ENCODE measurements around the gene PREX1.

Gene PREX1

DNA sequence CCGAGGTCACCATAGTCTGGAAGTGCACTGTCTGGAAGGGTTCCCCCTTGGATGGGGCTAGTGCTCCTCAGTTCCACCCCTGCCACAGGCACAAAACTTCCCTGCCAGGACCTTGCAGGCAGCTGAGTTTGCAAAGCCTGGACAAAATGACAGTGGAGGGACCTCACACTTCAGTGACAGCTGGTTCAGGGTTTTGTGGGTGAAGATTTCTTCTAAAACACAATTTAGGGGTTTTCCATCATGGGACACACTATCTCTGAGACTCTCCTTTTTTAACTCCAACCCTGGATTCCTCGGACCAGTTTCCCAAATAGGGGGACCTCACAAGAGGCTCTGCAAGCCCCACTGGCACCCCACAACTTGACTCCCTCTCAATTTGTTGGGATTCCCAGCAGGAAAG lies 33.6 kb upstream of the PREX1 start:
- no peak overlapping the region for H3K27ac ChIP-seq (ENCODE audit: low read depth, low read length)
- peaks cover under 1% of the 10 kb centered on the region; the same call in 1 of the 2 replicates for H3K4me1 ChIP-seq (ENCODE audit: control insufficient read depth, insufficient read depth, low read length)
- H3K4me3 ChIP-seq (ENCODE audit: low read depth, low read length), result no peak overlapping the region

GRCh38 chr20:48858075-48858790 lies 30.4 kb upstream of the PREX1 start:
- Histone ChIP-seq H3K9ac (ENCODE audit: low read length) (peak overlapping the region; percentile 34), H3K4me1 (ENCODE audit: control insufficient read depth, insufficient read depth, low read length) (peaks cover 10% of the 10 kb centered on the region; the same call in 1 of the 2 replicates), H3K36me3 (ENCODE audit: control insufficient read depth, insufficient read depth, low read length) (no peaks in the 10 kb centered on the region), H3K27ac (ENCODE audit: low read depth, low read length) (no peak overlapping the region; the same call in 1 of the 2 replicates), H3K9me3 (ENCODE audit: control insufficient read depth, insufficient read depth, low read depth, low read length) (no peaks in the 10 kb centered on the region), H3K4me3 (ENCODE audit: low read depth, low read length) (no peak overlapping the region), H3K27me3 (ENCODE audit: control insufficient read depth, insufficient read depth, low read length) (no peaks in the 10 kb centered on the region)

More for the DNA sequence above, 33.6 kb upstream of the PREX1 start:
- Histone ChIP-seq H3K36me3 (ENCODE audit: control insufficient read depth, insufficient read depth, low read length) (no peaks in the 10 kb centered on the region), H3K27me3 (ENCODE audit: control insufficient read depth, insufficient read depth, low read length) (no peaks in the 10 kb centered on the region), H3K9me3 (ENCODE audit: control insufficient read depth, insufficient read depth, low read depth, low read length) (no peaks in the 10 kb centered on the region), H3K9ac (ENCODE audit: low read length) (no peak overlapping the region)

GRCh38 chr20:48856130-48856529 lies 28.3 kb upstream of the PREX1 start:
- peaks cover 10% of the 10 kb centered on the region; the same call in 1 of the 2 replicates for H3K4me1 ChIP-seq (ENCODE audit: control insufficient read depth, insufficient read depth, low read length)
- H3K9me3 ChIP-seq (ENCODE audit: control insufficient read depth, insufficient read depth, low read depth, low read length), result no peaks in the 10 kb centered on the region
- no peak overlapping the region for H3K4me3 ChIP-seq (ENCODE audit: low read depth, low read length)
- no peak overlapping the region for H3K27ac ChIP-seq (ENCODE audit: low read depth, low read length)
- no peak overlapping the region for H3K9ac ChIP-seq (ENCODE audit: low read length)
- H3K27me3 ChIP-seq (ENCODE audit: control insufficient read depth, insufficient read depth, low read length), result no peaks in the 10 kb centered on the region
- H3K36me3 ChIP-seq (ENCODE audit: control insufficient read depth, insufficient read depth, low read length), result no peaks in the 10 kb centered on the region

- Histone ChIP-seq H3K4me1 (ENCODE audit: control insufficient read depth, insufficient read depth, low read length) (peaks cover 10% of the 10 kb centered on the region; the same call in 1 of the 2 replicates), H3K36me3 (ENCODE audit: control insufficient read depth, insufficient read depth, low read length) (no peaks in the 10 kb centered on the region), H3K9me3 (ENCODE audit: control insufficient read depth, insufficient read depth, low read depth, low read length) (no peaks in the 10 kb centered on the region), H3K27me3 (ENCODE audit: control insufficient read depth, insufficient read depth, low read length) (no peaks in the 10 kb centered on the region), H3K9ac (ENCODE audit: low read length) (no peak overlapping the region), H3K27ac (ENCODE audit: low read depth, low read length) (no peak overlapping the region), H3K4me3 (ENCODE audit: low read depth, low read length) (no peak overlapping the region)
Observed at GRCh38 chr20:48855046-48855445, 27.2 kb upstream of the PREX1 start.

- Histone ChIP-seq H3K9ac (ENCODE audit: low read length) (no peak overlapping the region), H3K27ac (ENCODE audit: low read depth, low read length) (no peak overlapping the region), H3K36me3 (ENCODE audit: control insufficient read depth, insufficient read depth, low read length) (no peaks in the 10 kb centered on the region), H3K4me1 (ENCODE audit: control insufficient read depth, insufficient read depth, low read length) (peaks cover 10% of the 10 kb centered on the region; the same call in 1 of the 2 replicates), H3K9me3 (ENCODE audit: control insufficient read depth, insufficient read depth, low read depth, low read length) (no peaks in the 10 kb centered on the region), H3K27me3 (ENCODE audit: control insufficient read depth, insufficient read depth, low read length) (no peaks in the 10 kb centered on the region), H3K4me3 (ENCODE audit: low read depth, low read length) (no peak overlapping the region)
Observed at GRCh38 chr20:48852609-48853008, 24.8 kb upstream of the PREX1 start.

GRCh38 chr20:48851579-48851978 lies 23.8 kb upstream of the PREX1 start:
- H3K9ac ChIP-seq (ENCODE audit: low read length), result no peak overlapping the region
- H3K4me3 ChIP-seq (ENCODE audit: low read depth, low read length), result no peak overlapping the region
- no peaks in the 10 kb centered on the region for H3K36me3 ChIP-seq (ENCODE audit: control insufficient read depth, insufficient read depth, low read length)
- no peaks in the 10 kb centered on the region for H3K9me3 ChIP-seq (ENCODE audit: control insufficient read depth, insufficient read depth, low read depth, low read length)
- peaks cover 15% of the 10 kb centered on the region for H3K4me1 ChIP-seq (ENCODE audit: control insufficient read depth, insufficient read depth, low read length)
- H3K27me3 ChIP-seq (ENCODE audit: control insufficient read depth, insufficient read depth, low read length), result no peaks in the 10 kb centered on the region
- H3K27ac ChIP-seq (ENCODE audit: low read depth, low read length), result no peak overlapping the region

GRCh38 chr20:48850977-48851299 lies 23.1 kb upstream of the PREX1 start:
- H3K27ac ChIP-seq (ENCODE audit: low read depth, low read length), result no peak overlapping the region
- H3K9me3 ChIP-seq (ENCODE audit: control insufficient read depth, insufficient read depth, low read depth, low read length), result no peaks in the 10 kb centered on the region
- no peaks in the 10 kb centered on the region for H3K27me3 ChIP-seq (ENCODE audit: control insufficient read depth, insufficient read depth, low read length)
- peaks cover 13% of the 10 kb centered on the region for H3K4me1 ChIP-seq (ENCODE audit: control insufficient read depth, insufficient read depth, low read length)
- H3K36me3 ChIP-seq (ENCODE audit: control insufficient read depth, insufficient read depth, low read length), result no peaks in the 10 kb centered on the region
- no peak overlapping the region for H3K4me3 ChIP-seq (ENCODE audit: low read depth, low read length)
- no peak overlapping the region for H3K9ac ChIP-seq (ENCODE audit: low read length)

- Histone ChIP-seq H3K4me3 (ENCODE audit: low read depth, low read length) (no peak overlapping the region), H3K27me3 (ENCODE audit: control insufficient read depth, insufficient read depth, low read length) (no peaks in the 10 kb centered on the region), H3K27ac (ENCODE audit: low read depth, low read length) (no peak overlapping the region)
Observed at GRCh38 chr20:48850257-48850976, 22.6 kb upstream of the PREX1 start.

DNA sequence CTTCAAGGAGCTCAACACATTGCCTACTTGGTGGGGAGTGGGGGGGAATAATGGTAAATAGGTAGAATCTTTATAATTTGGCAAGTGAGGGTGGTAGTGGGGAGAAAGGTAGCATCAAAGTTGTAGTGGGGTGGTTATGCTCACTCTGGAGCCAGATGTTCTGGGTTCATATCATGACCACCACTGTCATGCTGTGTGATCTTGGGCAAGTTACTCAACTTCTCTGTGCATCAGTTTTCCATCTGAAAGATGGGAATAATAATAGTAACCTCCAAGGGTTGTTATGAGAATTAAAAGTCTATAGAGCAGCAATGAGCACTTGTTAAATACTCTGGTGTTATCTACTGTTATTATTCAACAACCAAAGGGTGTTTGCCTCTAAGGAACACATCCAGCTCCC lies 22.0 kb upstream of the PREX1 start:
- H3K36me3 ChIP-seq (ENCODE audit: control insufficient read depth, insufficient read depth, low read length), result no peaks in the 10 kb centered on the region
- peaks cover 13% of the 10 kb centered on the region for H3K4me1 ChIP-seq (ENCODE audit: control insufficient read depth, insufficient read depth, low read length)
- H3K27ac ChIP-seq (ENCODE audit: low read depth, low read length), result no peak overlapping the region
- no peaks in the 10 kb centered on the region for H3K9me3 ChIP-seq (ENCODE audit: control insufficient read depth, insufficient read depth, low read depth, low read length)
- H3K27me3 ChIP-seq (ENCODE audit: control insufficient read depth, insufficient read depth, low read length), result no peaks in the 10 kb centered on the region
- H3K4me3 ChIP-seq (ENCODE audit: low read depth, low read length), result no peak overlapping the region
- H3K9ac ChIP-seq (ENCODE audit: low read length), result no peak overlapping the region

More at GRCh38 chr20:48850257-48850976, 22.6 kb upstream of the PREX1 start:
- H3K9ac ChIP-seq (ENCODE audit: low read length), result no peak overlapping the region
- no peaks in the 10 kb centered on the region for H3K9me3 ChIP-seq (ENCODE audit: control insufficient read depth, insufficient read depth, low read depth, low read length)
- H3K36me3 ChIP-seq (ENCODE audit: control insufficient read depth, insufficient read depth, low read length), result no peaks in the 10 kb centered on the region
- peaks cover 13% of the 10 kb centered on the region for H3K4me1 ChIP-seq (ENCODE audit: control insufficient read depth, insufficient read depth, low read length)

GRCh38 chr20:48849299-48849698 lies 21.5 kb upstream of the PREX1 start:
- Histone ChIP-seq H3K4me1 (ENCODE audit: control insufficient read depth, insufficient read depth, low read length) (peaks cover 13% of the 10 kb centered on the region), H3K9ac (ENCODE audit: low read length) (no peak overlapping the region), H3K4me3 (ENCODE audit: low read depth, low read length) (no peak overlapping the region), H3K36me3 (ENCODE audit: control insufficient read depth, insufficient read depth, low read length) (no peaks in the 10 kb centered on the region), H3K9me3 (ENCODE audit: control insufficient read depth, insufficient read depth, low read depth, low read length) (no peaks in the 10 kb centered on the region), H3K27ac (ENCODE audit: low read depth, low read length) (no peak overlapping the region), H3K27me3 (ENCODE audit: control insufficient read depth, insufficient read depth, low read length) (no peaks in the 10 kb centered on the region)

- Histone ChIP-seq H3K9ac (ENCODE audit: low read length) (no peak overlapping the region), H3K36me3 (ENCODE audit: control insufficient read depth, insufficient read depth, low read length) (no peaks in the 10 kb centered on the region), H3K9me3 (ENCODE audit: control insufficient read depth, insufficient read depth, low read depth, low read length) (no peaks in the 10 kb centered on the region), H3K27me3 (ENCODE audit: control insufficient read depth, insufficient read depth, low read length) (no peaks in the 10 kb centered on the region), H3K27ac (ENCODE audit: low read depth, low read length) (no peak overlapping the region), H3K4me1 (ENCODE audit: control insufficient read depth, insufficient read depth, low read length) (peaks cover 6% of the 10 kb centered on the region), H3K4me3 (ENCODE audit: low read depth, low read length) (no peak overlapping the region)
Observed at GRCh38 chr20:48847498-48848205, 19.9 kb upstream of the PREX1 start.
